Measurements from ENCODE around the gene PKDCC.

GRCh38 chr2:42053791-42054701 lies 6.2 kb downstream of the PKDCC start:
- no peak for TF ChIP-seq CTCF (conservative IDR thresholded peaks at IDR 0.05; ENCODE audit: low read depth, low read length)
- no peak for TF ChIP-seq EZH2 (IDR thresholded peaks at IDR 0.05; ENCODE audit: borderline replicate concordance, low read depth, low read length, poor library complexity, severe bottlenecking)
